ENCODE data around the gene AMZ2. TPM values are rescaled to one million over a fixed set of nuclear protein-coding genes. Genes with fewer than 3 reads are reported as not detected.
A peak's percentile ranks its signal among the peaks of the same experiment; 100 is the strongest.
"Not testable (repeated sequence)": the region's sequence is repeated elsewhere in the genome, so short reads cannot be mapped to it uniquely, and the experiment has no call there.

Gene AMZ2
- total RNA-seq, 2 donors from 2014 or later: 57.3 to 62.8 TPM

DNA sequence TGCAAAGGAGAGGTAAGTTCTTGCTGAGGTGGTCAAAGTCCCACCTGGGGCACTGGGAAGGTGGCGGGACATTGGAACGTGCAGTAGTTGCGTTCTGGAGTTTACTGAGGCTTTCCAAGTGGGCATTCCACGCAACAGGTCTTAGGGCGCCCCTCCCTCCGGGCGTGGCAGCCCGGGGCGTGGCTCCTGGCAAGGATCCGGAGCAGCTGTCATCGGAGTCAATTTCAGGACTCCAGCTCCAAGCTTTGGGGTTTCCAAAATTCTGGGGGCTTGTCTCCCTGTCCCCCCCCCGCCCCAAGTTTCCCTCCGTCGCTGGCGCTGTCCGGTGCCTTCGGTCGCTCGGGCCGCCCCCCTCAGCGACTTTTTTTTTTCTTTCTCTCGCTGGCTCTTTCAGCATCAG is 43.1 kb upstream of the AMZ2 start:
- TF ChIP-seq, protein P1, sequence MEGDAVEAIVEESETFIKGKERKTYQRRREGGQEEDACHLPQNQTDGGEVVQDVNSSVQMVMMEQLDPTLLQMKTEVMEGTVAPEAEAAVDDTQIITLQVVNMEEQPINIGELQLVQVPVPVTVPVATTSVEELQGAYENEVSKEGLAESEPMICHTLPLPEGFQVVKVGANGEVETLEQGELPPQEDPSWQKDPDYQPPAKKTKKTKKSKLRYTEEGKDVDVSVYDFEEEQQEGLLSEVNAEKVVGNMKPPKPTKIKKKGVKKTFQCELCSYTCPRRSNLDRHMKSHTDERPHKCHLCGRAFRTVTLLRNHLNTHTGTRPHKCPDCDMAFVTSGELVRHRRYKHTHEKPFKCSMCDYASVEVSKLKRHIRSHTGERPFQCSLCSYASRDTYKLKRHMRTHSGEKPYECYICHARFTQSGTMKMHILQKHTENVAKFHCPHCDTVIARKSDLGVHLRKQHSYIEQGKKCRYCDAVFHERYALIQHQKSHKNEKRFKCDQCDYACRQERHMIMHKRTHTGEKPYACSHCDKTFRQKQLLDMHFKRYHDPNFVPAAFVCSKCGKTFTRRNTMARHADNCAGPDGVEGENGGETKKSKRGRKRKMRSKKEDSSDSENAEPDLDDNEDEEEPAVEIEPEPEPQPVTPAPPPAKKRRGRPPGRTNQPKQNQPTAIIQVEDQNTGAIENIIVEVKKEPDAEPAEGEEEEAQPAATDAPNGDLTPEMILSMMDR (IDR thresholded peaks at IDR 0.05): no peak
- H3K27ac ChIP-seq: peak overlapping the region; percentile 90 to 93
- no peak for DNase-seq (ENCODE audit: low spot score)

DNA sequence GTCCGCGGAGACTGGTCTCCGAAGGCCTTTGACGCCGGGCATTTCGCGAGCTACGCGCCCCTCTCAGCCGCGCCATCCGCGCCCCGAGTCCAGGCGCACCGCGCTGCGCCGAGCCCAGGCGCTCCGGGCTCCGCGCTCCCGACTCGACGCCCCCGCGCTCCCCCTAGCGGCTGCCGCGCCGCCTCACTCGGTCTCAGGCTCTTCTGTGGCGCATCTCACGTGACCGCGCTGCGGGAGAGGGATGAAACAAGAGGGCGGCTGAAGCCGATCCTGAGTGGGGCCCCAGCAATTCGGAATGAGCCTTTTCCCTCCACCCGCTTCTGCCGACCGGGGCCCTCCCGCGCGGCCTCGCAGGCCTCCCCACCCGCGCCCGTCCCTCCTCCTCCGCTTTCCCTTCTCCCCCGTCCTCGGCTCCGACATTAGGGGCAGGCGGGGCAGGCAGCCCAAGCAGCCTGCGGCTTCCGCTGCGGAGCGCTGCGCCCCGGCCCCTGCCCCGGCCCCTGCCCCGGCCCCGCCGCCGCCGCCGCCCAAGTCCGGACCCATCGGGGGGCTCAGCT is 42.5 kb upstream of the AMZ2 start:
- no peaks in the 10 kb centered on the region for H3K36me3 ChIP-seq
- H3K27me3 ChIP-seq: no peaks in the 10 kb centered on the region
- peak overlapping the region; percentile 83 to 93 for H3K4me3 ChIP-seq
- no peaks in the 10 kb centered on the region for H3K9me3 ChIP-seq
- peak; percentile 92 for DNase-seq (ENCODE audit: low spot score)
- H3K27ac ChIP-seq: peak overlapping the region; percentile 90 to 93
- TF ChIP-seq, protein P1 (IDR thresholded peaks at IDR 0.05): peak; percentile 92 to 94
- H3K4me1 ChIP-seq: peaks cover 0 to 16% of the 10 kb centered on the region in 2 donors

More for the DNA sequence above, 43.1 kb upstream of the AMZ2 start:
- Histone ChIP-seq H3K9me3 (no peaks in the 10 kb centered on the region), H3K27me3 (no peaks in the 10 kb centered on the region), H3K36me3 (no peaks in the 10 kb centered on the region), H3K4me3 (peak overlapping the region; percentile 83 to 93), H3K4me1 (peaks cover 0 to 22% of the 10 kb centered on the region in 2 donors)

DNA sequence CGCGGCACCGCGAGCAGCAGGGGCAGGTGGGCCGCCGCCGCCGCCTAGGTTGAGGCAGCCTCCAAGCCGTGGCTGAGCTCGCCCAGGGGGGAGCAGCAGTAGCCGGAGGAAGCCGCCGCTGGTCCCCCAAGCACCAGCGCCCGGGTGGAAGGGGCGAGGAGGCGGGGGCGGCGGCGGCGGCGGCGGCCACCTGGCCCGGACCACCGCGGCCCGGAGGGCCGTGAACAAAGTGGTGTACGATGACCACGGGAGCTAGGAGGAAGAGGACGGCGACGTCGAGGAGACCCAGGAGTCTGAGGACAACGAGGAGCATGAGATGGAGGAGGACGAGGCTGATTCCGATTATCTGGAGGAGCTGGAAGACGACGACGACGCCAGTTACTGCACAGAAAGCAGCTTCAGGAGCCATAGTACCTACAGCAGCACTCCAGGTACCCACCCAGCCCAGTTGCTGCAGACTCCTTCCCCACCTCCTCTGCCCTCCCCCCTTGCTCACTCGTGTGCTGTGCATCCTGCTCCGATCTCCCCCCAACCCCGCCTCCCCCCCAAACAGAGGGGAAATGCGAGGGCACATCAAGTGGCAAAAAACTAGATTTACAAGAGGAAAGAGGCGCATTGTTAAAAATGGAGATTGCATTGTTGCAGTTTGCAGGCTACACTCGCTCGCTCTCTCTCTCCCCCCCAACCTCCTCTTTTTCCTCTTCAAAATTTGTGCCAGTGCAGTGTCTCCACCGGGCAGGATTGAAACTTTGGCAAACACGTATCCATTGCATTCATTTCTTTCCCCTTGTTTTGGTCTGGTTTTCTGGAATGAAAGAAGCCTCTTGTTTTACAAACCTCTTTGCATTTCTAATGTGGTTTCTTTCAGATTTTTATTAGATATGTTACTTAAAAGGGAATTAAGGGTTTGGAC is 41.8 kb upstream of the AMZ2 start:
- Histone ChIP-seq H3K9me3 (no peaks in the 10 kb centered on the region), H3K27ac (peak overlapping the region; percentile 90 to 93), H3K4me3 (peak overlapping the region; percentile 83 to 93), H3K36me3 (no peaks in the 10 kb centered on the region), H3K4me1 (peaks cover 0 to 8% of the 10 kb centered on the region in 2 donors), H3K27me3 (no peaks in the 10 kb centered on the region)
- TF ChIP-seq, protein P1 (IDR thresholded peaks at IDR 0.05): no peak
- no peak for DNase-seq (ENCODE audit: low spot score)

DNA sequence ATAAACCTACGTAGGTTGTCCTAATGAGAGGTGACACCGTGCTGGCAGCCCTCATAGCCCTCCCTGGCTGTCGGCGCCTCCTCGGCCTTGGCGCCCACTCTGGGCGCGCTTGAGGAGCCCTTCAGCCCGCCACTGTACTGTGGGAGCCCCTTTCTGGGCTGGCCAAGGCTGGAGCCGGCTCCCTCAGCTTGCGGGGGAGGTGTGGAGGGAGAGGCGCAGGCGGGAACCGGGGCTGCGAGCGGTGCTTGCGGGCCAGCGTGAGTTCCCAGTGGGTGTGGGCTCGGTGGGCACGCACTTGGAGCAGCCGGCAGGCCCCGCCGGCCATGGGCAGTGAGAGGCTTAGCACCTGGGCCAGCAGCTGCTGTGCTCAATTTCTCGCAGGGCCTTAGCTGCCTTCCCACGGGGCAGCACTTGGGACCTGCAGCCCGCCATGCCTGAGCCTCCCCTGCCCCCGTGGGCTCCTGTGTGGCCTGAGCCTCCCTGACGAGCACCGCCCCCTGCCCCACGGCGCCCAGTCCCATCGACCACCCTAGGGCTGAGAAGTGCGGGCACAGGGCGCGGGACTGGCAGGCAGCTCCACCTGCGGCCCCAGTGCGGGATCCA is 40.1 kb upstream of the AMZ2 start:
- Histone ChIP-seq H3K4me1 (peaks cover 0 to 6% of the 10 kb centered on the region in 2 donors), H3K27me3 (no peaks in the 10 kb centered on the region), H3K36me3 (no peaks in the 10 kb centered on the region), H3K27ac (peak overlapping the region in 1 of 2 donors; percentile 11), H3K4me3 (no peak overlapping the region), H3K9me3 (no peaks in the 10 kb centered on the region)
- TF ChIP-seq, protein P1 (IDR thresholded peaks at IDR 0.05): no peak
- no peak for DNase-seq (ENCODE audit: low spot score)

DNA sequence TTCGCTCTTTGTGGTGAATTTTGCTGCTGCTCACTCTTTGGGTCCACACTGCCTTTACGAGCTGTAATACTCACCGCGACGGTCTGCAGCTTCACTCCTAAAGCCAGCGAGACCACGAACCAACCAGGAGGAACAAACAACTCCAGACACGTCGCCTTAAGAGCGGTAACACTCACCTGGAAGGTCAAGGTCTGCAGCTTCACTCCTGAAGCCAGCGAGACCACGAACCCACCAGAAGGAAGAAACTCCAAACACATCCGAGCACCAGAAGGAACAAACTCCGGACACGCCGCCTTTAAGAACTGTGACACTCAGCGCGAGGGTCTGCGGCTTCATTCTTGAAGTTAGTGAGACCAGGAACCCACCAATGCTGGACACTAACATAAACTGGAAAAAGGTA is 39.2 kb upstream of the AMZ2 start:
- H3K4me1 ChIP-seq; H3K27me3 ChIP-seq; H3K36me3 ChIP-seq; DNase-seq (ENCODE audit: low spot score); H3K27ac ChIP-seq; H3K4me3 ChIP-seq; H3K9me3 ChIP-seq: not testable (repeated sequence)

DNA sequence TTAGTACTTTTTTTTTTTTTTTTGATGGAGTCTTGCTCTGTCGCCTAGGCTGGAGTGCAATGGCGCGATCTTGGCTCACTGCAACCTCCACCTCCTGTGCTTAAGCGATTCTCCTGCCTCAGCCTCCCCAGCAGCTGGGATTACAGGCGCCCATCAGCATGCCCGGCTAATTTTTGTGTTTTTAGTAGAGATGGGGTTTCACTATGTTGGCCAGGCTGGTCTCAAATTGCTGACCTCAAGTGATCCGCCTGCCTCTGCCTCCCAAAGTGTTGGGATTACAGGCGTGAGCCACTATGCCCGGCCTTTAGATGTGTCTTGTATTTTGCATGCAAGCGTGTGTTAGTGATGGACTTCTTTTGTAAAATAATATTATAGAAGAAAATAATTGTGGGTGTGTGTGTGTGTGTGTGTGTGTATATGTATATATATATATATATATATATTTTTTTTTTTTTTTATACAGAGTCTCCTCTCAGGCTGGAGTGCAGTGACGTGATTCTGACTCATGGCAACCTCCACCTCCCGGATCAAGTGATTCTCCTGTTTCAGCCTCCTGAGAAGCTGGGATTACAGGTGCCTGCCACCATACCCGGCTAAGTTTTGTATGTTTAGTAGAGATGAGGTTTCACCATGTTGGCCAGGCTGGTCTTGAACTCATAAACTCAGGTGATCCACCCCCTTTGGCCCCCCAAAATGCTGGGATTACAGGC is 38.5 kb upstream of the AMZ2 start:
- H3K27me3 ChIP-seq; H3K9me3 ChIP-seq; H3K27ac ChIP-seq; H3K4me1 ChIP-seq; H3K4me3 ChIP-seq; H3K36me3 ChIP-seq; DNase-seq (ENCODE audit: low spot score): not testable (repeated sequence)
